ENCODE results near the gene ARL16. TPM values are rescaled to one million over a fixed set of nuclear protein-coding genes. Genes with fewer than 3 reads are reported as not detected.

Gene ARL16
- total RNA-seq, 6 experiments from 2014 or later: 39.4 to 50.5 (median 46.7) TPM

DNA sequence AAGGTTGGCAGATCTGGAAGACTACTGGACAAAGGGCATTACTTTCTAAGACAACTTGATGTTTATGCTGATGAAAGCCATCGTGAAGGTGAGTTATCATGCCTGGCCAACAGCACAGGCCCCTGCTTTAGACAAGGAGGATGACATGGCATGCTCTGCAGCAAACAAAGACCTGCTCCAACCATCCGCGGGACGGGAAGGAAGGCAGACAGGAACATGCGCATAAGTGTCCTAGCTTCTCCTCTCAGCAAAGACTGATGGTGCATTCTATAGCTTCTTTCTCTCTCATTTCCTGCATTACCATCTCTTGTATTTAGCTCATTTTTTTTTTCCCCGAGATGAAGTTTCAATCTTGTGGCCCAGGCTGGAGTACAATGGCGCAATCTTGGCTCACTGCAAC, 52.1 kb downstream of the ARL16 start:
- H3K4me1 Mint-ChIP-seq (ENCODE audit: low read depth): peaks cover 15% of the 10 kb centered on the region
- H3K36me3 Mint-ChIP-seq (ENCODE audit: low read depth): peaks cover 23% of the 10 kb centered on the region
- no peak for DNase-seq
- H3K9me3 Mint-ChIP-seq: no peaks in the 10 kb centered on the region
- H3K27me3 Mint-ChIP-seq (ENCODE audit: insufficient read depth): no peaks in the 10 kb centered on the region; the same call in 1 of the 2 replicates
- no peak overlapping the region for H3K27ac Mint-ChIP-seq
- TF ChIP-seq, protein P1, sequence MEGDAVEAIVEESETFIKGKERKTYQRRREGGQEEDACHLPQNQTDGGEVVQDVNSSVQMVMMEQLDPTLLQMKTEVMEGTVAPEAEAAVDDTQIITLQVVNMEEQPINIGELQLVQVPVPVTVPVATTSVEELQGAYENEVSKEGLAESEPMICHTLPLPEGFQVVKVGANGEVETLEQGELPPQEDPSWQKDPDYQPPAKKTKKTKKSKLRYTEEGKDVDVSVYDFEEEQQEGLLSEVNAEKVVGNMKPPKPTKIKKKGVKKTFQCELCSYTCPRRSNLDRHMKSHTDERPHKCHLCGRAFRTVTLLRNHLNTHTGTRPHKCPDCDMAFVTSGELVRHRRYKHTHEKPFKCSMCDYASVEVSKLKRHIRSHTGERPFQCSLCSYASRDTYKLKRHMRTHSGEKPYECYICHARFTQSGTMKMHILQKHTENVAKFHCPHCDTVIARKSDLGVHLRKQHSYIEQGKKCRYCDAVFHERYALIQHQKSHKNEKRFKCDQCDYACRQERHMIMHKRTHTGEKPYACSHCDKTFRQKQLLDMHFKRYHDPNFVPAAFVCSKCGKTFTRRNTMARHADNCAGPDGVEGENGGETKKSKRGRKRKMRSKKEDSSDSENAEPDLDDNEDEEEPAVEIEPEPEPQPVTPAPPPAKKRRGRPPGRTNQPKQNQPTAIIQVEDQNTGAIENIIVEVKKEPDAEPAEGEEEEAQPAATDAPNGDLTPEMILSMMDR (IDR thresholded peaks at IDR 0.05): no peak
- no peak overlapping the region for H3K4me3 Mint-ChIP-seq

Small RNA genes within 50 kb of the gene (microRNA-seq; reads per million reads assigned to microRNA genes)
- gene MIR6786: 6.2 reads per million

Other genes with a start within 250 kb of the ARL16 start
- over 10,000 TPM in 3 of 6 experiments, 1,000 to 10,000 TPM in 3; 7,891 to 11,135 (median 9,908) TPM for gene ACTG1, start 171.0 kb downstream of the ARL16 start, total RNA-seq (2021; fragmentation: NEBNext Ultra II Directional; extraction: Animal tissue kit (Norgen Biotek cat#: 25700))
- gene FSCN2, start 155.4 kb downstream of the ARL16 start, total RNA-seq (2021; fragmentation: NEBNext Ultra II Directional; extraction: Animal tissue kit (Norgen Biotek cat#: 25700)): 1 to 10 TPM in 3 of 6 experiments, under 1 TPM in 3; 0.71 to 1.4 (median 0.99) TPM
- gene FAAP100, start 131.4 kb downstream of the ARL16 start, total RNA-seq (2021; fragmentation: NEBNext Ultra II Directional; extraction: Animal tissue kit (Norgen Biotek cat#: 25700)): 10 to 100 TPM; 21.9 to 27.7 (median 23.9) TPM
- gene NPLOC4, start 46.7 kb downstream of the ARL16 start, total RNA-seq (2021; fragmentation: NEBNext Ultra II Directional; extraction: Animal tissue kit (Norgen Biotek cat#: 25700)): 100 to 1,000 TPM; 121 to 140 (median 133) TPM
- 10 to 100 TPM; 14.3 to 19.6 (median 17.2) TPM for gene TSPAN10, start 46.6 kb downstream of the ARL16 start, total RNA-seq (2021; fragmentation: NEBNext Ultra II Directional; extraction: Animal tissue kit (Norgen Biotek cat#: 25700))
- under 1 TPM in 5 of 6 experiments, not detected in 1; 0.37 to 0.76 (median 0.57) TPM for gene PDE6G, start 27.3 kb downstream of the ARL16 start, total RNA-seq (2021; fragmentation: NEBNext Ultra II Directional; extraction: Animal tissue kit (Norgen Biotek cat#: 25700))
- 10 to 100 TPM; 20.9 to 33.4 (median 30.9) TPM for gene OXLD1, start 17.2 kb downstream of the ARL16 start, total RNA-seq (2021; fragmentation: NEBNext Ultra II Directional; extraction: Animal tissue kit (Norgen Biotek cat#: 25700))
- 10 to 100 TPM; 22.8 to 28.8 (median 25.2) TPM for gene CCDC137, start 17.1 kb downstream of the ARL16 start, total RNA-seq (2021; fragmentation: NEBNext Ultra II Directional; extraction: Animal tissue kit (Norgen Biotek cat#: 25700))
- 100 to 1,000 TPM; 106 to 127 (median 116) TPM for gene HGS, start 214 bp upstream of the ARL16 start, total RNA-seq (2021; fragmentation: NEBNext Ultra II Directional; extraction: Animal tissue kit (Norgen Biotek cat#: 25700))
- 100 to 1,000 TPM; 105 to 124 (median 113) TPM for gene MRPL12, start 19.6 kb upstream of the ARL16 start, total RNA-seq (2021; fragmentation: NEBNext Ultra II Directional; extraction: Animal tissue kit (Norgen Biotek cat#: 25700))
- 10 to 100 TPM; 13.2 to 21.9 (median 17.1) TPM for gene SLC25A10, start 28.5 kb upstream of the ARL16 start, total RNA-seq (2021; fragmentation: NEBNext Ultra II Directional; extraction: Animal tissue kit (Norgen Biotek cat#: 25700))
- not detected for gene GCGR, start 120.4 kb upstream of the ARL16 start, total RNA-seq (2021; fragmentation: NEBNext Ultra II Directional; extraction: Animal tissue kit (Norgen Biotek cat#: 25700))
- 100 to 1,000 TPM in 2 of 6 experiments, 10 to 100 TPM in 4; 88.0 to 103 (median 92.8) TPM for gene MCRIP1, start 149.5 kb upstream of the ARL16 start, total RNA-seq (2021; fragmentation: NEBNext Ultra II Directional; extraction: Animal tissue kit (Norgen Biotek cat#: 25700))
- not detected for gene PPP1R27, start 151.3 kb upstream of the ARL16 start, total RNA-seq (2021; fragmentation: NEBNext Ultra II Directional; extraction: Animal tissue kit (Norgen Biotek cat#: 25700))
- 100 to 1,000 TPM; 790 to 981 (median 910) TPM for gene P4HB, start 176.7 kb upstream of the ARL16 start, total RNA-seq (2021; fragmentation: NEBNext Ultra II Directional; extraction: Animal tissue kit (Norgen Biotek cat#: 25700))
- gene ARHGDIA, start 187.5 kb upstream of the ARL16 start, total RNA-seq (2021; fragmentation: NEBNext Ultra II Directional; extraction: Animal tissue kit (Norgen Biotek cat#: 25700)): 1,000 to 10,000 TPM in 1 of 6 experiments, 100 to 1,000 TPM in 5; 758 to 1,040 (median 908) TPM
- 100 to 1,000 TPM; 101 to 151 (median 135) TPM for gene ALYREF, start 207.8 kb upstream of the ARL16 start, total RNA-seq (2021; fragmentation: NEBNext Ultra II Directional; extraction: Animal tissue kit (Norgen Biotek cat#: 25700))
- gene ANAPC11, start 207.9 kb upstream of the ARL16 start, total RNA-seq (2021; fragmentation: NEBNext Ultra II Directional; extraction: Animal tissue kit (Norgen Biotek cat#: 25700)): 100 to 1,000 TPM; 151 to 169 (median 156) TPM
- gene NPB, start 218.4 kb upstream of the ARL16 start, total RNA-seq (2021; fragmentation: NEBNext Ultra II Directional; extraction: Animal tissue kit (Norgen Biotek cat#: 25700)): 1 to 10 TPM in 1 of 6 experiments, under 1 TPM in 5; 0.53 to 1.5 (median 0.71) TPM
- gene PCYT2, start 227.6 kb upstream of the ARL16 start, total RNA-seq (2021; fragmentation: NEBNext Ultra II Directional; extraction: Animal tissue kit (Norgen Biotek cat#: 25700)): 10 to 100 TPM; 33.2 to 45.8 (median 35.8) TPM
- gene SIRT7, start 234.4 kb upstream of the ARL16 start, total RNA-seq (2021; fragmentation: NEBNext Ultra II Directional; extraction: Animal tissue kit (Norgen Biotek cat#: 25700)): 10 to 100 TPM; 16.2 to 20.7 (median 18.5) TPM
- gene MAFG, start 243.9 kb upstream of the ARL16 start, total RNA-seq (2021; fragmentation: NEBNext Ultra II Directional; extraction: Animal tissue kit (Norgen Biotek cat#: 25700)): 10 to 100 TPM; 17.7 to 22.4 (median 18.2) TPM

Data from HFFc6 (cell line).